Testis (tissue), 2 donors: ENCODE results near the gene GRWD1.

Source experiments
- POLR2A ChIP-seq: fragments of 450-650 bp; IDR thresholded peaks from one replicate; pipeline ENCODE4 v1.6.1; 2017; ENCODE audit warnings: antibody characterized with exemption, mild to moderate bottlenecking, moderate library complexity
- TF ChIP-seq, protein P1 (sequence below), 3 experiments: fragments of 450-650 bp in 2 of 3; fragments of 200-600 bp in 1 of 3; sonication (generic) in 1 of 3; IDR thresholded peaks; one replicate each; pipeline ENCODE4 v1.5.1; 2016 to 2019; ENCODE audit warnings: antibody characterized with exemption in 3 of 3, mild to moderate bottlenecking in 2 of 3, moderate library complexity in 1 of 3

DNA sequence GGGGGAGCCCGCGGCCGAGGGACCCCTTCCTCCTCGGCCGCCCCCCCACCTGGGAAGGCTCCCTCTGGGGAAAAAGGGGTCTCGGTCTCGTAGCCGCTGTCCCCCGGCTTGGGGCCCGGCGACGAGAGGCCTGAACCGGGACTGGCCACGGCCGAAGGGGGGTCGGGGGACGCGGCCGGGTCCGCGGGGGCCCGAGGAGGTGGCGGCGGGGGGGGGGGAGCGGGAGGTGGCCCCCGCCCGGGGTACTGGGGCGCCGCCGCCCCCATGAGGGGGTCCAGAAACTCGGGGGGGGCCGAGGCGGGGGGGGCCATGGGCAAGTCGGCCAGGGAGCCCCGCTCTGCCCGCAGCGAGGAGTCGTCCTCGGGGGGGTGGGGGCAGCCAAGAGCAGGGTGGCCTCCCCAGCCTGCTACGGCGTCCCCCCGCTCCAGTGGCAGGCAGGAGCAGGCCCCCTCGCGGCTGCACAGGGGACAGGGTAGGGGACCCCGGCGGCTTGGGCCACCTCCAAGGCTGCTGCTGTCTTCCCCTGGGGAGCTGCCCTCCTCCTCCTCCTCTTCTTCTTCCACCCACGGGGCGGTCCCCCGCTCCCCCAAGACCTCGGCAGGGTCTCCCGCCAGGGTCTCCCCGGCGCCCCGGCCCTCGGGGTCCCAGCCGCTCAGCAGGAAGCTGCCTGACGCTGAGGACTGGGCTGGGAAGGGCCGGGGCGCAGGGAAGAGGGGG lies 53.0 kb downstream of the GRWD1 start:
- no peak for TF ChIP-seq POLR2A
- TF ChIP-seq, protein P1, sequence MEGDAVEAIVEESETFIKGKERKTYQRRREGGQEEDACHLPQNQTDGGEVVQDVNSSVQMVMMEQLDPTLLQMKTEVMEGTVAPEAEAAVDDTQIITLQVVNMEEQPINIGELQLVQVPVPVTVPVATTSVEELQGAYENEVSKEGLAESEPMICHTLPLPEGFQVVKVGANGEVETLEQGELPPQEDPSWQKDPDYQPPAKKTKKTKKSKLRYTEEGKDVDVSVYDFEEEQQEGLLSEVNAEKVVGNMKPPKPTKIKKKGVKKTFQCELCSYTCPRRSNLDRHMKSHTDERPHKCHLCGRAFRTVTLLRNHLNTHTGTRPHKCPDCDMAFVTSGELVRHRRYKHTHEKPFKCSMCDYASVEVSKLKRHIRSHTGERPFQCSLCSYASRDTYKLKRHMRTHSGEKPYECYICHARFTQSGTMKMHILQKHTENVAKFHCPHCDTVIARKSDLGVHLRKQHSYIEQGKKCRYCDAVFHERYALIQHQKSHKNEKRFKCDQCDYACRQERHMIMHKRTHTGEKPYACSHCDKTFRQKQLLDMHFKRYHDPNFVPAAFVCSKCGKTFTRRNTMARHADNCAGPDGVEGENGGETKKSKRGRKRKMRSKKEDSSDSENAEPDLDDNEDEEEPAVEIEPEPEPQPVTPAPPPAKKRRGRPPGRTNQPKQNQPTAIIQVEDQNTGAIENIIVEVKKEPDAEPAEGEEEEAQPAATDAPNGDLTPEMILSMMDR (IDR thresholded peaks at IDR 0.05): no peak
